DOHH2 (cell line): ENCODE measurements around the gene PLAAT2.
"Not testable (repeated sequence)": the region's sequence is repeated elsewhere in the genome, so short reads cannot be mapped to it uniquely, and the experiment has no call there.

Experiments used
- H3F3A ChIP-seq: fragments of 200-600 bp; sonication (generic), shearing (Covaris generic); 2 replicates; pipeline ENCODE4 v1.6.0; 2016; ENCODE audit warnings: antibody characterized with exemption, mild to moderate bottlenecking; ENCODE audit not compliant: control insufficient read depth, insufficient read depth
- H3K27ac ChIP-seq: fragments of 200-600 bp; sonication (generic); 2 replicates; pipeline ENCODE4 v1.5.1; 2014; ENCODE audit warnings: low read depth, mild to moderate bottlenecking, low read length, moderate library complexity
- H3K27me3 ChIP-seq: fragments of 200-600 bp; sonication (generic); 2 replicates; pipeline ENCODE4 v1.6.1; 2014; ENCODE audit warnings: mild to moderate bottlenecking, low read length, mixed read lengths; ENCODE audit not compliant: control insufficient read depth
- H3K36me3 ChIP-seq: fragments of 200-600 bp; sonication (generic); 2 replicates; pipeline ENCODE4 v1.6.1; 2014; ENCODE audit warnings: mild to moderate bottlenecking, low read length, moderate library complexity, mixed read lengths; ENCODE audit not compliant: control insufficient read depth
- H3K4me1 ChIP-seq: fragments of 200-600 bp; sonication (generic); 2 replicates; pipeline ENCODE4 v1.6.1; 2014; ENCODE audit warnings: mild to moderate bottlenecking, low read length, mixed read lengths; ENCODE audit not compliant: control insufficient read depth
- H3K4me2 ChIP-seq: fragments of 200-600 bp; sonication (generic); 2 replicates; pipeline ENCODE4 v1.6.0; 2014; ENCODE audit warnings: mild to moderate bottlenecking, low read length, moderate library complexity
- H3K4me3 ChIP-seq: fragments of 200-600 bp; sonication (generic); 2 replicates; pipeline ENCODE4 v1.5.1; 2014; ENCODE audit warnings: mild to moderate bottlenecking, low read length, mixed read lengths
- H3K79me2 ChIP-seq: fragments of 200-600 bp; sonication (generic); 2 replicates; pipeline ENCODE4 v1.6.1; 2014; ENCODE audit warnings: mild to moderate bottlenecking, low read length, mixed read lengths; ENCODE audit not compliant: control insufficient read depth
- H3K9me2 ChIP-seq: fragments of 200-600 bp; sonication (generic); replicated peaks from 2 replicates; pipeline ENCODE4 v1.6.1; 2014; ENCODE audit warnings: mild to moderate bottlenecking, low read length, mixed read lengths; ENCODE audit not compliant: control insufficient read depth
- H3K9me3 ChIP-seq: fragments of 200-600 bp; sonication (generic); 2 replicates; pipeline ENCODE4 v1.6.1; 2014; ENCODE audit warnings: antibody characterized with exemption, low read length, mixed read lengths; ENCODE audit not compliant: control insufficient read depth, insufficient read depth
- H4K20me1 ChIP-seq: fragments of 200-600 bp; sonication (generic); 2 replicates; pipeline ENCODE4 v1.6.0; 2014; ENCODE audit warnings: low read depth, mild to moderate bottlenecking, antibody characterized with exemption, low read length, moderate library complexity; ENCODE audit not compliant: control insufficient read depth, insufficient read depth
- EZH2phosphoT487 ChIP-seq: fragments of 200-600 bp; sonication (generic); IDR thresholded peaks from 2 replicates; pipeline ENCODE4 v1.6.1; 2017; ENCODE audit warnings: borderline replicate concordance, mild to moderate bottlenecking, antibody characterized with exemption, low read length, moderate library complexity, mixed read lengths
- TF ChIP-seq, protein P1 (sequence below): fragments of 200-600 bp; sonication (generic); IDR thresholded peaks from one replicate; pipeline ENCODE4 v1.5.1; 2014; ENCODE audit warnings: antibody characterized with exemption, mild to moderate bottlenecking, low read depth, low read length; ENCODE audit not compliant: poor library complexity, severe bottlenecking

PLAAT2 gene

DNA sequence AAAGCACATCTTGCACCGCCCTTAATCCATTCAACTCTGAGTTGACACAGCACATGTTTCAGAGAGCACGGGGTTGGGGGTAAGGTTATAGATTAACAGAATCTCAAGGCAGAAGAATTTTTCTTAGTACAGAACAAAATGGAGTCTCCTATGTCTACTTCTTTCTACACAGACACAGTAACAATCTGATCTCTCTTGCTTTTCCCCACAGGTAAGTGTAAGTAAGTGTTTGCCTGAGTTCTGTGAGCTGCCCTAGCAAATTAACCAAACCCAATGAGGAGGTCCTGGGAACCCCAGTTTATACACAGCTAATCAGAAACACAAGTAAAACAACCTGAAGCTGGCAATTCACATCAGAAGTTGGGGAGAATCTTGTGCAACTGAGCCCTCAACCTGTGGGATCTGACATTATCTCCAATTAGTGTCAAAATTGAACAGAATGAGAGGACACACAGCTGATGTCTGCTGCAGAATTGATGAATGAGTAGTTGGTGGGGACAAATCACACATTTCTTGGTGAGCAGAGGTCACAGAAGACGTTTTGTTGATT lies 34.4 kb downstream of the PLAAT2 start:
- not testable (repeated sequence) for H3K4me2 ChIP-seq, H3F3A ChIP-seq, H3K27ac ChIP-seq, H3K4me3 ChIP-seq, H3K9me3 ChIP-seq, H3K9me2 ChIP-seq, H3K79me2 ChIP-seq, H3K36me3 ChIP-seq, H4K20me1 ChIP-seq, H3K27me3 ChIP-seq
- H3K4me1 ChIP-seq, result peaks cover 12% of the 10 kb centered on the region

DNA sequence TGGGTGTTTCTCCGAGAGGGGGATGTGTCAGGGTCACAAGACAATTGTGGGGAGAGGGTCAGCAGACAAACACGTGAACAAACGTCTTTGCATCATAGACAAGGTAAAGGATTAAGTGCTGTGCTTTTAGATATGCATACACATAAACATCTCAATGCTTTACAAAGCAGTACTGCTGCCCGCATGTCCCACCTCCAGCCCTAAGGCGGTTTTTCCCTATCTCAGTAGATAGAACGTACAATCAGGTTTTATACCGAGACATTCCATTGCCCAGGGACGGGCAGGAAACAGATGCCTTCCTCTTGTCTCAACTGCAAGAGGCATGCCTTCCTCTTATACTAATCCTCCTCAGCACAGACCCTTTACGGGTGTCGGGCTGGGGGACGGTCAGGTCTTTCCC lies 35.0 kb downstream of the PLAAT2 start:
- peaks cover 12% of the 10 kb centered on the region for H3K4me1 ChIP-seq
- H4K20me1 ChIP-seq, H3K36me3 ChIP-seq, H3K4me2 ChIP-seq, H3K4me3 ChIP-seq, H3K9me3 ChIP-seq, H3F3A ChIP-seq, H3K27ac ChIP-seq, H3K79me2 ChIP-seq, H3K9me2 ChIP-seq, H3K27me3 ChIP-seq: not testable (repeated sequence)

DNA sequence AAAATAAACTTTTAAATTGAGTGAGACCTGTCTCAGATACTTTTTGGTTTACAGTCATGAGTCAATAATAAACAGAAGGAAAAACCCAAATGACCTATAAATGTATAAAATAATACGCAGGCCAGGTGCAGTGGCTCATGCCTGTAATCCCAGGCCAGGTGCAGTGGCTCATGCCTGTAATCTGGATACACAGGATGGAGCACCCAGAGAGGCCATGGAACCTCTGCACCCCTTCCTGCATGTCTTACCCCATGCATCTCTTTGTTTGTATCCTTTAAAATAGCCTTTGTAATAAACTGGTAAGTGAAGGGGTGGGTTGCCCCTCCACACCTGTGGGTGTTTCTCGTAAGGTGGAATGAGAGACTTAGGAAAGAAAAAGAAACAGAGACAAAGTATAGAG lies 35.5 kb downstream of the PLAAT2 start:
- H3F3A ChIP-seq, result no peaks in the 10 kb centered on the region

DNA sequence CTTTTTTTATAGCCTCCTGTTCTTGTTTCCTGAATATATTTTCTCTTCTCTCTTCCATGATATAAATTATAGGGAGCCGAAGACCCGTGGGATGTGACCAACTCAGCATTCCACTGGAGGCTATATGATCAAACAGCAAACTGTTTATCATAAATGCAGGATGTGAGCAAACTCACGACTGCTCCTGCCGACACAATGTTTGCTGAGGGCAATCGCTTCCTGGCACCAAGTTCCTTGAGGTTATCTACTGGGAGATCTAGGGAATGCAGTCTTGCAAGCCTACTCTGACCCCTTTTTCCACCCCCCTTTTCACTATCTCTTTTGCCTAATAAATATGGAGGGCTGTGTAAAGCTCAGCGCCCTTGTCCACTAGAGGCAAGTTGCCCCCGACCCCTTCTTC lies 40.0 kb downstream of the PLAAT2 start:
- H3K9me2 ChIP-seq, result no peaks in the 10 kb centered on the region
- H3K9me3 ChIP-seq, result peaks cover 3% of the 10 kb centered on the region; the same call in 1 of the 2 replicates
- H4K20me1 ChIP-seq, result no peaks in the 10 kb centered on the region
- H3K4me2 ChIP-seq, result no peak overlapping the region
- H3K79me2 ChIP-seq, result no peaks in the 10 kb centered on the region
- TF ChIP-seq, protein P1, sequence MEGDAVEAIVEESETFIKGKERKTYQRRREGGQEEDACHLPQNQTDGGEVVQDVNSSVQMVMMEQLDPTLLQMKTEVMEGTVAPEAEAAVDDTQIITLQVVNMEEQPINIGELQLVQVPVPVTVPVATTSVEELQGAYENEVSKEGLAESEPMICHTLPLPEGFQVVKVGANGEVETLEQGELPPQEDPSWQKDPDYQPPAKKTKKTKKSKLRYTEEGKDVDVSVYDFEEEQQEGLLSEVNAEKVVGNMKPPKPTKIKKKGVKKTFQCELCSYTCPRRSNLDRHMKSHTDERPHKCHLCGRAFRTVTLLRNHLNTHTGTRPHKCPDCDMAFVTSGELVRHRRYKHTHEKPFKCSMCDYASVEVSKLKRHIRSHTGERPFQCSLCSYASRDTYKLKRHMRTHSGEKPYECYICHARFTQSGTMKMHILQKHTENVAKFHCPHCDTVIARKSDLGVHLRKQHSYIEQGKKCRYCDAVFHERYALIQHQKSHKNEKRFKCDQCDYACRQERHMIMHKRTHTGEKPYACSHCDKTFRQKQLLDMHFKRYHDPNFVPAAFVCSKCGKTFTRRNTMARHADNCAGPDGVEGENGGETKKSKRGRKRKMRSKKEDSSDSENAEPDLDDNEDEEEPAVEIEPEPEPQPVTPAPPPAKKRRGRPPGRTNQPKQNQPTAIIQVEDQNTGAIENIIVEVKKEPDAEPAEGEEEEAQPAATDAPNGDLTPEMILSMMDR, result no peak
- no peak for TF ChIP-seq EZH2phosphoT487
- no peak overlapping the region for H3K27ac ChIP-seq
- H3K4me3 ChIP-seq, result no peak overlapping the region
- H3K27me3 ChIP-seq, result no peaks in the 10 kb centered on the region
- H3K36me3 ChIP-seq, result no peaks in the 10 kb centered on the region
- H3K4me1 ChIP-seq, result no peaks in the 10 kb centered on the region
- H3F3A ChIP-seq, result no peaks in the 10 kb centered on the region

More for the DNA sequence above, 35.5 kb downstream of the PLAAT2 start:
- TF ChIP-seq, protein P1, result no peak
- no peak for TF ChIP-seq EZH2phosphoT487
- H3K79me2 ChIP-seq, result no peaks in the 10 kb centered on the region
- H3K4me2 ChIP-seq, result no peak overlapping the region
- no peaks in the 10 kb centered on the region for H3K27me3 ChIP-seq
- no peaks in the 10 kb centered on the region for H4K20me1 ChIP-seq
- H3K9me2 ChIP-seq, result no peaks in the 10 kb centered on the region
- H3K27ac ChIP-seq, result no peak overlapping the region
- H3K36me3 ChIP-seq, result no peaks in the 10 kb centered on the region
- peaks cover 3% of the 10 kb centered on the region; the same call in 1 of the 2 replicates for H3K9me3 ChIP-seq
- no peak overlapping the region for H3K4me3 ChIP-seq
- H3K4me1 ChIP-seq, result peaks cover 12% of the 10 kb centered on the region
